HG02840 (cell line): Measurements from ENCODE around the gene ATP11B.

Experiments
- ATAC-seq: cut with Tn5 transposase; IDR thresholded peaks from one replicate; pipeline ENCODE4 v1.9.1; 2021; ENCODE audit warnings: mild to moderate bottlenecking, moderate library complexity, moderate number of reproducible peaks; ENCODE audit not compliant: unreplicated experiment, low FRiP score

The ATP11B gene

DNA sequence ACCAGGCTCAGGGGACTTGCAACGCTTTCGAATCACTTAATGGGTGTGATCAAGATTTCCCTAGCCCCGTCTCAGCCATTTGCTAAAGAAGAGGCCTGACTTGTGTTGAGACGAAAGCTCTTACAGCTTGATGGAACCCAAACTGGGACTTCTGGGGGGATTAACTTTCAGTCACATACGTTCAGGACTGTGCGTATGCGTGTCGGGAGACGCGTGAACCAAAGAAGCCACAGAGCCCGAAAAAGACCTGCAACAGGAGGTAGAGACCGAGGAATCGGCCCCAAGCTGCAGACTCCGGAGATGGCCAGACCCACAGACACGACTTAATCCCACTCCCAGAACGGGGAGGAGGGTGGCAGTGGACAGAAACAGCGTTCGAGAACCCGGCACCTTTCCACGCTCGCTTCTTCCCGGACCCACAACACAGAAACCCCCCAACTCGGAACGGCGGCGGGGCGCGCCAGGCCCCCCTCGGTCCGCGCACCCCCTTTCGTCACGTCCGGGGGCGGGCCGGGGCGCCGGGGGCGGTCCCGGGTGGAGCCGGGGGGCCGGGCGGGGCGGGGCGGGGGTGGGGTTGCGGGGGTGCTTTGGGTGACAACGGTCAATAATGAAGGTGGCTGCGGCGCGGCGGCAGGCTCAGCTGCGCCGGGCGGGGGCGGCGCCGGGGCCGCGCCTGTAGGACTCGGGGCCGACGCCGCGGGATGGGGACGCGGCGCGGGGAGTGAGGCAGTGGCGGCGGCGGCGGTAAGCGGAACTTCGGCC is at the start of gene ATP11B:
Gene ATP11B, plus strand, starts transcription at position 604 of the 762 bp plus-strand sequence. CDS start 256 bp downstream, outside the sequence.
- peak; percentile 71 for ATAC-seq

DNA sequence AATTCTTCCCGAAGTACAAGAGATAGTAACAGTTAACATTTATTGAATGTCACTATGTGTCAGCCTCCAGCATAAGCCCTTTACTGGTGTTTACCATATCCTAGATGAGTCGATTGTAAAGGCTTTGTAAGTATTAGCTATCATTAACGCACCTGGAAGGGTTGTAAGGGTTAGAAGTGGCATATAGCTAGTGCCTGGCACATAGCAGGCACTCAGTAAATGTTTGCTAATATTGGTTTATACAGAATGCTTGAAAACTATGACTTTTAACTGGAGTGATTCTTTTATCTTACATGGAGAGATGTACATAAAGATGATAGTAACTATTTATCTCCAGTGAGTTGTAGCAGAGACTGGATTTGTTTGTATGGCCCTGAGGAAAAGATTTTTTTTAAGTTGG is 46.3 kb upstream of the ATP11B start:
- no peak for ATAC-seq

DNA sequence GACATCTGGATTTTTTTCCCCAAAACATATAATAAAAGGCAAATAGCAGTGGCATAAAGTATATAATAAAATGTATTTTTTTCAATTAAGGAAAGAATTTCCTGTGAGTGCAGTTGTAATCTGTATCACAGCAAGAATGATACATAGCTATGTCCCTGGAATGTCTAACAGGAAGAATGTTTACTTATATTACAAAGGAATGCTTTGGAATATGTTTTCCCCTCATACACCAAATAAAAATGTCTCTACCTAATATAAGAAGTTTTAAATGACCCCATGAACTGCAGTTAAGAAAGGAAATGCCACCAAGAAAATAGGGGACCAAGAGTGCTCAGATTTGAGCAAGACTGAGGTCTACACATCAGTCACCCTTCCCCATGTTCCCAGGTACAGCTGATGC is 38.0 kb upstream of the ATP11B start:
- no peak for ATAC-seq

DNA sequence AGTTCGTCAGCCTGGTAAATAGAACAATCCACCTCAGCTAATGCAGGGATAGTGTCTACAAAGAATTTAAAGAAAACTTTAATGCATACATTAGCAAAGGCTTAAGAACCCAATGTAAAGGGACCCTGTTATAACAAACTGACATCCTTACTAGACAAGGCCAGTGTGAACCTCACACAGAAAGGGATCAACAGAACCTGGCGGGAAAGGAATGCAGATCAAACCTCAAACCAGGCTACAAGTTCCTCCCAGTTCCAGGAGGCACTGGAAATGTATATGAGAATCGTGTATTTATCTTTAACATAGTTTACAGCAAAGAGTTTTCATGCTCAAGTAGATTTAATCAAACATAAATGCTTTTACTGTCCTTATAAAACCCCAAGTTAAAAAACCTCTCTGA is 37.6 kb upstream of the ATP11B start:
- ATAC-seq: no peak

DNA sequence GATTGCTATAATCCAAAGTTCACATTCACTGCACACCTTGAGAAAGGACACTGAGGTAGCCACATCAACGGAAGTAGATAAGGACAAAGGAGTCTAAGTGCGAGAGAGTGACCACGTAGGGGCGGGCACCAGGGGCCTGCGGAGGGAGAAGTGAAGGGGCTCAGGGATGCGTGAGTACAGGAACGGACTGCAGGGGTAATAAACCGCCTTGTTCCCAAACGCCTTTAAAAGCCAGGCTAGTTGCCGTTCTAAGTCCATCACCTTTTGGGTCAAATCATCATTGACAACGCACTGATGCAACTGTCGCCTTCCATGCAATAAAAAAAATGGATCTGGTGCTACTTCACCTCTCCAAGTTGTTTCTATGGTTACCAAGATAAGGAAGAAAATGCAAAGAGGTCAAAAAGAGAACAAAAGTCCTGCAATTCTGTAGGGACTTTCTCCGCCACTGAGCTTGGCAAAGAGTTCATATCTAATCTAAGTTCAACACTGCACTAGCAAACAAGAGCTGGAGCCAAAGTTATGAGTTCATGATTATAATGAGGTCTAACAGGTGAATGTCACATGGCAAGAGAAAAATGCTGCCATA is 32.6 kb upstream of the ATP11B start:
- ATAC-seq: no peak

DNA sequence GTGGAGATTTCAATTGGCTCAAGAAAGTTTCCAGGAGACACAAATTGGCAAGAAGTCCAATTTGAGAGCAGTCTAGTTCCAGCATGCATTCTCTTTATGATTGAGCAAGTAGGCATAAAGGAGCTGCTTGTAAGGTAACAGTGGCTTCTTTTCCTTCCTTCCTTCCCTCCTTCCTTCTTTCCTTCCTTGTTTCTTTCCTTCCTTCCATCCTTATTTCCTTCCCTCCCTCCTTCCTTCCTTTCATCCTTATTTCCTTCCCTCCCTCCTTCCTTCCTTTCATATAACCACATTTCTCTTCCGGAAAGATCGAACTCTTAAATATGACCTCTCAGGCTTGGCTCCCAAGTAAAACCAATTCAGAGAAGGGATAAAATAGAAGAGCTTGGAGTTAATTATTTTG is 29.4 kb upstream of the ATP11B start:
- no peak for ATAC-seq

DNA sequence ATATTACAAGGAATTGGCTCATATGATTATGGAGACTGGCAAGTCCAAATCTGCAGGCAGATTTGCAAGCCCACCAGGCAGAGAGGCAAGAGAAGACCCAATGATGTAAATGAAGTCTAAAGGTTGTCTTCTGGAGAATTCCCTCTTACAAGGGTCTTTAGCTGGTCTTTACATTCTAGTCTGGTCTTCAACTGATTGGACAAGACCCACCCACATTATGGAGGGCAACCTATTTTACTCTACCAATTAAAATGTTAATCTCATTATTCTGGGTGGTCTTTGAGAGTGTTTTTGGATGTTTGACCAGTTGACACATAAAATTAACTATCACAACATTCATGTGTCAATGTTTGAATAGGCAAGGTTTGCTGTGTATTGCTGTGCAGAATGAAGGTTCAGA is 28.0 kb upstream of the ATP11B start:
- ATAC-seq: no peak

DNA sequence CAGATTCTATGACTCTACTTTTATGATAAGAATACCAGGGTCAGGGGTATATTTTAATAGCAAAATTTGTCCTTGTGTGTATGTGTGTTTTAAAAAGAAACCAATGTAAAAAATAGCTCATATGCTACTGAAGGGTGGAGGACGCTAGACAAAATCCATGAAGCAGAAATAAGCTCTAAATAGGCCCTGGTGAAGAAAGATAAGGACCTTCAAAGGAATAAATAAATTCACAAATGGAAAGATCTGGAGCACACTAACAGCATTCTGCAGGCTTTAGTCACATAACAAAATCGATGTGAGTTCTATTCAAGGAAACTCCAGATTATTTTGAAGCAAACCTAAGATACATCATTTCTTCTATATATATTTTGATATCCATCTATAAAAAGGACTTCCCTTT is 27.2 kb upstream of the ATP11B start:
- no peak for ATAC-seq

DNA sequence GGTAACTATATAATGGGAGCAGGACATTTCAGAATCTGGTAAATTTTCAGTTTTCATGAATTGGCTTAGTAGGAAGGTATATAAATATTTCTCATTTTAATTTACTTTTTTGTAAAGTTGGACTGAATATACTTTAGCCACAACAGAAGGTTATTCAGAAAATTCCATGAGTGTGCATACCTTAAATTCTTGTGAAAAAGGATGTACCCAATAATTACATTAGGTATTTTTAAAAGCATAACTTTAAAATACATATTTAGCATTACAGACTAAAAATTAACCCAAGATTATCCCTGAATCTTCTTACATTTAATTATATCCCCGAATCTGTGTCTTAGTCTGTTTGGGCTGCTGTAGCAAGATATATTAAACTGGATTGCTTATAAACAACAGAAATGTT is 24.9 kb upstream of the ATP11B start:
- ATAC-seq: no peak

DNA sequence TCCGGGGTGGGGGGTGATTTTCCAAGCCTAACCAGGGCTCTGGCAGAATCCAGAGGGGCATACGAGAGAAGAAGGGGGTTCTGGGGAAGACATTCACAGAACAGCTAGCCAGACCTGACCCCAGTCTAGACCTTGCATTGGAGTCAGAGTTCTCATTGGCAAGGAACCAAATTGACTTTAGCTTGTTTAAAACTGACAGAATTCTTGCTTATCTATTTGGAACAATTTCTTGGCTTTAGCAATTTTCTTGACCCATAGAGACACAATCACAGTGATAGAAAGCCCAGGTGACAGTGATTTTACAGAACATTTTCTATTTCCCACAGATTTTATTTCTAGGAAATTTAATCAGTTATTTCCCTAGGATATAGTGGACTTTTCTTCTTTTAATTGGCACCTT is 23.6 kb upstream of the ATP11B start:
- no peak for ATAC-seq

DNA sequence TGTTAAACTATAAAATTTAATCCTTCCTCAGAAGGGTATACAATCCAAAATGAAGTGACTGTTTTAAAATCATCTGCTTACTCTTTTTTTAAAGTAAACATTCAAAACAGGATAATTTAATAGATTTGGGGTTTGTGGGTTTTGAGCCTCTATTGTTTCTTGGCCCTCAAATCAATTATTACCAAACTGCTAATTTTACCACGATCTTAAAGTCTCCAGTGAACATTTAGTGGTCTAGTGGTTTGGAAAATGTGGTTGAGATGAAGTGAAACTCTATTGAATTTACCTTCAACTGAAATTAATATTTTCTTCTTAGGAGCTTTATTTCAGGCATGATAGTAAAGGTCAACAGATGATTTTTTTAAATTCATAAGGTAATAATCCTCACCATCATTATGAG is 11.2 kb upstream of the ATP11B start:
- ATAC-seq: no peak

DNA sequence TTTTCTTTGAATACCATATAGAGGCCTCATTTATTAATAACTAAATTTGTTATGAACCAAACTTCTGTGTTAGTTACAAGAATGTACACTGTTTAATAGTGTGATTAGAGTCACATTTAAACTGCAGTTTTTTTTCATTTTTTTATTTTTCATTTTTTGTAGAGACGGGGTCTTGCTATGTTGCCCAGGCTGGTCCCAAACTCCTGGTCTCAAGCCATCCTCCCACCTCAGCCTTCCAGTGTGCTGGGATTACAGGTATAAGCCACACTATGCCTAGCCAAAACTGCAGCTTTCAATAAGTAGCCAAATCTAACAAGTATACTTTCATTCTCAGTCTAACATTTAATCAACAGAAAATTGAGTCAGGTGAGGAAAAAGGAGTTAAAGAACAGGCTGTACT is 10.2 kb upstream of the ATP11B start:
- no peak for ATAC-seq

DNA sequence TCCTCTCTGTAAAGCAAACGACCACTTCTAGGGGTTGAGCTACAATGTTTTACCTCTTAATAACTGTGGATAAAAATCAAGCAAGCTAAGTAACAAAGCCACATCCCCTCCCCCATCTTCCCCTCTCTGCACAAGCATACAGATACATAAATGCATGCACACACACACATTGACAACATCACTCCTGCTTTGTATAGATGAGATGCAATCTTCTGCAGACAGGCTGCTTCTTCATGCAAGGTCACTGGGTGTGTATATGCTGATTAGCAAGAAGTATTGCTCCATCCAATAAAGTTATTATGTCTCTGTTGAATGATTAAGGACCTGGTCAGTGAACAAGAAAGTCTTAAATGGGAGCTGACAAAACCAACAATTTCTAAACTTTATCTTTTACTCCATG is 8.8 kb upstream of the ATP11B start:
- ATAC-seq: no peak

DNA sequence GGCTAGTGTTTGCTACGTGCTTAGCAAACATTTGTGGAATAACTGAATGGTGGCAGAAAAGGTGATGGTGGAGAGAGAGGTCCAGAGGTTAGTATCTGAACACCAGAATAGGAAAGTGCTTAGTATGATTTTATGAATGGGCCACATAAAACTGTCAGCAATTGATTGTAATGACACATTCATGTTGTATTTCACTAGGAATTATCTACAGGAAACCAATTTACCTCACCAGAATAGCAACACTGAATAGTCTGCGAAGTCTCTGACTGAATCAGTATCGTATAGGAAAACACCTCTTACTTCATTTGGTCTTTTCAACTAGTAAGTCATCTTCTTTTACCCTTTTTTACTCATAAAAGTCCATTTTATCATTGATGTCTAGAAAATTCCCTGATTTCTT is 8.2 kb upstream of the ATP11B start:
- ATAC-seq: no peak

DNA sequence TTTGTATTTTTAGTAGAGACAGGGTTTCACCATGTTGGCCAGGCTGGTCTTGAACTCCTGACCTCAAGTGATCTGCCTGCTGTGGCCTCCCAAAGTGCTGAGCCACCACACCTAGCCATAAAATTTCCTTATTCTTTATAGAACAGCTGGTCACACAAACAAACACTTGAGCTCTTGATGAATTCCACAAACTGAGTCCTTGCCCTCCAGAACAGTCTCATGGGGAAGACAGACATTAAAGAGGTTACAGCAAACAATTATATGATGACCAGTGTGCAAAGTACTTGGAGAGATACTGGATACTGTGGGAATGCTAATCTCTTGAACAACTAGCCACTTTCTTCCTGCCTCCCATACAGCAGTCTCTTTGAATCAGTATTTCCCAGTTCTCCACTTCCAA is 7.5 kb upstream of the ATP11B start:
- no peak for ATAC-seq

DNA sequence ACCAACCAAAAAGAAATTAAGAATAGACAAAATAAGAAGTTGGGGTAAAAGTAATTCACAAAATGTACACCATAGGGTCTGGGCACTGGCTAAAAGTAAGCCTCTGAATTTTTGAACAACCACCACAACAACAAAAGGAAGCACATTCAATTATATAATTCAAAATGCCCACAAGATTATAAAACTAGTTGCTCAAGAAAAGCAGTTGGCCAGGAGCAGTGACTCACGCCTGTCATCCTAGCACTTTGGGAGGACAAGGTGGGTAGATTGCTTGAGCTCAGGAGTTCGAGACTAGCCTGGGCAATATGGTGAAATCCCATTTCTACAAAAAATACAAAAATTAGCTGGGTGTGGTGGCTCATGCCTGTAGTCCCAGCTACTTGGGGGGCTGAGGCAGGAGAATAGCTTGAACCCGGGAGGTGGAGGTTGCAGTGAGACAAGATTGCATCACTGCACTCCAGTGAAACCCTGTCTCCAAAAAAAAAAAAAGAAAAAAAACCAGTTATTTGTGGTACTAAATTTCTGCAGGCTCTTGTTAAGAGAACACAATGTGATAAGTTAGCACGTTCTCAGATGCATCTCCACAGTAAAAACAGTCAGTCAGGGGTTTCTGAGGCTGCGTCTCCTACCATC is 6.6 kb upstream of the ATP11B start:
- ATAC-seq: no peak

DNA sequence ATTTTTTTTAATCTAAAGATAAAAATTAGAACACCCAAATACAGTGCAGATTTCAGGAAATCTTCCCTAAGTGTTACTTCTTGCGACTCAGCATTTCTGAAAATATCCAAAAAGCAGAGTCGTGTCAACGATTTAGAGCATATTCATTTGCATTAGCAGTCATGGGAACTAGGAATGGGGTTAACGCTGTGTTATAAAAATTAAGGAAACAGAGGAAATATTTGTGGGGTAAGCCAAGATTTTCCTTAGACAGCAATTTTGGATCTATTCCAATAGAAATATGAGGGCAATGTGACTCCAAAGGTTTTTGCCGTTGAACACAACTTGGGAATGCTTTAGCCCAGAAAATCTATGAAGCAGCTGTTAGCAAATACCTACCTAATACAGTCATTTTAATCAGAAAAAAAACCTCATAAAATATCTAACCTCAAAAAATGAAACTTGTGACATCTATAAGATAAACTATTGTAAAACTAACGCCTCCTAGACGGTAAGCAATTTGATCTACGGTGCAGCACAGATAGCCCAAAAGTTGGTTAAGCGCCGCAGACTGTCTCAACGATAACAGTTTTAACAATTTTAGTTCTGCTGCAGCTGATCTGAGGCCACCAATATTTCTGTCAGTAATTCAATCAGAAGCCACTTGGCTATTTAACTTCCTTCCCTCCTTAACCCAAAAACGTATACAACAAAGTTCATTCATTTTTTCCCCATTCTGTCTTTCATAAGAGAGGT is 5.8 kb upstream of the ATP11B start:
- no peak for ATAC-seq

DNA sequence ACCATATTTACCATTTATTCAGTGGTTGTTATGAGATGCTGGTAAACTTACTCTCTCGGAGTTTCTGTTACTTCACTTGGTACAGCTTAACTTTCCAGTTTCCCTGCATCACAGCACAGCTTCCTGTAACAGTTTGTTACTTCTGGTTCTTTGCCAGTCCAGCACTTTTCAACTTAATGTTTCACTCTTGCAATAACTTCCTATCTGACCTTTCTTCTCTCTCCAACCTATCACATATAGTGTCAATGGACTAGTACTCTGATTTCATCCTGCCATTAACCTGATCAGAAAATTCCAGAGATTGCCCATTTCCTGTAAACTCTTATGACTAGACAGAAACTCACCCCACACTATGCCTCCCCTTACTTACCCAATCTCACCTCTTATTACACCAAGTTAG is 3.9 kb upstream of the ATP11B start:
- no peak for ATAC-seq

DNA sequence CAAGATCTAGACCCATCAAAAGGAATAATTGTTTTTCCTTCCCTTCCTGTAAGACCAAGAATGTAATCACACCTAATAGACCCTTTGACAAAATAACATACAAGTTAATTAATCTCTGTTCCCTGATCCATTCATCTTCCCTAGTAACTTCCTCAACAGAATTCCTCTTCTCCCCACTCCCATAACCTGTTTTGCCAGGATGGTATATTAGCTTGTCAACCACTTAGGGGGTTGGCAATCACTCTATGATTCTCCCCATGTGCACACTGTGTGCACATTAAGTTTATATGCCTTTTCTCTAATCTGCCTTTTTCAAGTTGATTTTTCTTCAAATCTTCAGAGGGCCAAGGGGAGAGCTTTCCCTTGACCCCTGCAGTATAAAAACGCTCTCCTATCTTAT is 2.7 kb upstream of the ATP11B start:
- ATAC-seq: no peak

DNA sequence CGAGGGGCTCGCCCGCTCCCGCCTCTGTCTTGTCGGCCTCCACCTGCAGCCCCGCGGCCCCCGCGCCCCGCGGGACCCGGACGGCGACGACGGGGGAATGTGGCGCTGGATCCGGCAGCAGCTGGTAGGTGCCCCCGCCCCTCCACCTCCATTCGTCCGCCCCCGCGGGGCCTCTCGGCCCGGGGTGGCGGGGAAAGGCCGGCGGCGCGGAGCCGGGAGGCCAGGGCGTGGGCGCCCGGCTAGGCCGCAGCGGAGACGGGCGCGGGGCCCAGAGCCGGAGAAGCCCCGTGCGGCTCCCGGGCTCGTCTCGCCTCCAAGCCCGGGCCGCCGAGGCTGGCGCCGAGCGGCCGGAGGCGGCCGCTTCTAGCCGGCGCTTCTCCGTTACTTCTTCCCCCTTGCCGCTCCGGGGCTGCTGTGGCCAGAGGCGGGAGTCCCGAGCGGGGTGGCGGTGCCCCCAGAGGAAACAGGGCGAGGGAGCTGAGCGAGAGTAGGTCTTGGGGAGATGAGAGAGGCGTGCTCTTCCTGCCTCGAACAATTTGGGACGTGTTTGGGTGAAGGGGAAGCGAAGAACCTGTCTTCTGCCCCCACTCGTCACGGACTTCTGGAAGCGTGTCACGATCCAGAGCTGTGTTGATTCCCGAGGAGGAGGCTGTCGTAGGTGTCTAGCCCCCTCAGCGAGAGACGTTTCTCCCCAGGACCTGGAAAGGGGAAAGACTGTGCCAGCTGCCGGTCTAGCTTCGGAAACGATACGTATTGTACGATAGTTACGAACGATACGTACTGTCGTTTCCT is 555 bp downstream of the ATP11B start:
- ATAC-seq: peak; percentile 3
